Aorta (tissue), 5 donors: ENCODE data around the gene RHOB. TPM values are rescaled to one million over a fixed set of nuclear protein-coding genes. Genes with fewer than 3 reads are reported as not detected.
"Not testable (repeated sequence)": the region's sequence is repeated elsewhere in the genome, so short reads cannot be mapped to it uniquely, and the experiment has no call there.

Experiments
- ATAC-seq: fragments of 200-7000 bp; cut with Tn5 transposase; one replicate; pipeline ENCODE4 v1.9.1; 2022; ENCODE audit warnings: moderate library complexity; ENCODE audit not compliant: low FRiP score
- DNase-seq, 2 donors: peaks; one replicate each; pipeline ENCODE4 v3.0.0-alpha.2; 2020
- H3K27ac ChIP-seq, 2 donors: one replicate each; pipeline ENCODE4 v1.5.1; 2013; ENCODE audit warnings: low read length in 2 of 2, mild to moderate bottlenecking in 2 of 2, moderate library complexity in 2 of 2, control low read depth in 1 of 2, inconsistent platforms in 1 of 2, low read depth in 1 of 2
- H3K27me3 ChIP-seq, 2 donors: one replicate each; pipeline ENCODE4 v1.6.1; 2013; ENCODE audit warnings: control low read depth in 1 of 2, low read length in 1 of 2, mild to moderate bottlenecking in 1 of 2, moderate library complexity in 1 of 2; ENCODE audit not compliant: insufficient read depth in 2 of 2, control insufficient read depth in 1 of 2
- H3K36me3 ChIP-seq, 2 donors: one replicate each; pipeline ENCODE4 v1.6.1; 2013; ENCODE audit warnings: control low read depth in 1 of 2, low read length in 1 of 2, mild to moderate bottlenecking in 1 of 2; ENCODE audit not compliant: insufficient read depth in 2 of 2, control insufficient read depth in 1 of 2
- H3K4me1 ChIP-seq, 2 donors: one replicate each; pipeline ENCODE4 v1.6.1; 2013; ENCODE audit warnings: low read length in 2 of 2, control low read depth in 1 of 2, mild to moderate bottlenecking in 1 of 2, moderate library complexity in 1 of 2; ENCODE audit not compliant: insufficient read depth in 2 of 2, control insufficient read depth in 1 of 2
- H3K4me3 ChIP-seq, 2 donors: one replicate each; pipeline ENCODE4 v1.5.1; 2013; ENCODE audit warnings: low read length in 2 of 2, control low read depth in 1 of 2, mild to moderate bottlenecking in 1 of 2
- H3K9me3 ChIP-seq: one replicate; pipeline ENCODE4 v1.6.1; 2013; ENCODE audit warnings: mild to moderate bottlenecking, low read length; ENCODE audit not compliant: control insufficient read depth
- WGBS, 2 donors: extraction: QIAGEN DNeasy Blood & Tissue Kit; methylation state at CpG; one replicate each; pipeline ENCODE4 v1.1.7; 2013; 5-methylcytosine and 5-hydroxymethylcytosine counted together
- intact Hi-C, 2 donors: fragments of 100-400 bp; cut with DNase I; formaldehyde crosslinking; loops; one replicate each; pipeline versions ENCODE4 v1.14.2 to v1.15.0; 2022
- polyA plus RNA-seq, 2 donors: library from polyadenylated mRNA; stranded (reverse); fragments of 200-250 nt; gene quantifications; one replicate each; pipeline ENCODE4 v1.2.3, GENCODE V29; 2013
- total RNA-seq, 2 donors: library from RNA; stranded (reverse); fragmentation: NEBNext Ultra II Directional; extraction: Animal tissue kit (Norgen Biotek cat#: 25700); gene quantifications; one replicate each; pipeline ENCODE4 v1.2.1, GENCODE V29; 2021
- donor health status: healthy with polysubstance abuse.
- donor health status: Bipolar disorder and iron deficiency.
- donor health status: DM: no; HTN: no; CAD: no.
- donor health status: DM: no; HTN: no; CAD: no.
- donor health status: DM: yes; HTN: yes; CAD: no.

Gene RHOB
- total and polyA plus RNA-seq, 4 donors, result 150 to 1,049 (median 426) TPM

- no peaks in the 10 kb centered on the region for H3K36me3 ChIP-seq
- ATAC-seq, result no peak
- 68 to 85% methylated on average over 5 of the region's 5 CpGs for WGBS, 2 donors
- intact Hi-C loops, result no loop called here
- H3K27me3 ChIP-seq, result no peaks in the 10 kb centered on the region
- H3K4me1 ChIP-seq, result no peaks in the 10 kb centered on the region
- no peaks in the 10 kb centered on the region for H3K9me3 ChIP-seq
- no peak overlapping the region for H3K4me3 ChIP-seq
- peak in 1 of 2 donors; percentile 8 for DNase-seq
- H3K27ac ChIP-seq, result no peak overlapping the region
Measured at GRCh38 chr2:20431772-20432171, 15.1 kb upstream of the RHOB start.

GRCh38 chr2:20432714-20433113 lies 14.2 kb upstream of the RHOB start:
- Histone ChIP-seq H3K27ac (no peak overlapping the region), H3K4me3 (no peak overlapping the region), H3K36me3 (no peaks in the 10 kb centered on the region), H3K9me3 (no peaks in the 10 kb centered on the region), H3K4me1 (no peaks in the 10 kb centered on the region), H3K27me3 (no peaks in the 10 kb centered on the region)
- DNase-seq, result peak in 1 of 2 donors; percentile 37
- ATAC-seq, result no peak
- WGBS, 2 donors, result 82 to 87% methylated on average over 5 of the region's 5 CpGs
- intact Hi-C loops, result no loop called here

GRCh38 chr2:20433249-20433648 lies 13.6 kb upstream of the RHOB start:
- H3K4me1 ChIP-seq, result no peaks in the 10 kb centered on the region
- DNase-seq, result peak in 1 of 2 donors; percentile 4
- WGBS, 2 donors, result 94 to 97% methylated on average over 7 of the region's 7 CpGs
- H3K9me3 ChIP-seq, result no peaks in the 10 kb centered on the region
- no peak overlapping the region for H3K27ac ChIP-seq
- no peak for ATAC-seq
- H3K27me3 ChIP-seq, result no peaks in the 10 kb centered on the region
- intact Hi-C loops, result no loop called here
- H3K4me3 ChIP-seq, result no peak overlapping the region
- no peaks in the 10 kb centered on the region for H3K36me3 ChIP-seq

- intact Hi-C loops, result no loop called here
Measured at GRCh38 chr2:20433946-20434553, 12.8 kb upstream of the RHOB start.

DNA sequence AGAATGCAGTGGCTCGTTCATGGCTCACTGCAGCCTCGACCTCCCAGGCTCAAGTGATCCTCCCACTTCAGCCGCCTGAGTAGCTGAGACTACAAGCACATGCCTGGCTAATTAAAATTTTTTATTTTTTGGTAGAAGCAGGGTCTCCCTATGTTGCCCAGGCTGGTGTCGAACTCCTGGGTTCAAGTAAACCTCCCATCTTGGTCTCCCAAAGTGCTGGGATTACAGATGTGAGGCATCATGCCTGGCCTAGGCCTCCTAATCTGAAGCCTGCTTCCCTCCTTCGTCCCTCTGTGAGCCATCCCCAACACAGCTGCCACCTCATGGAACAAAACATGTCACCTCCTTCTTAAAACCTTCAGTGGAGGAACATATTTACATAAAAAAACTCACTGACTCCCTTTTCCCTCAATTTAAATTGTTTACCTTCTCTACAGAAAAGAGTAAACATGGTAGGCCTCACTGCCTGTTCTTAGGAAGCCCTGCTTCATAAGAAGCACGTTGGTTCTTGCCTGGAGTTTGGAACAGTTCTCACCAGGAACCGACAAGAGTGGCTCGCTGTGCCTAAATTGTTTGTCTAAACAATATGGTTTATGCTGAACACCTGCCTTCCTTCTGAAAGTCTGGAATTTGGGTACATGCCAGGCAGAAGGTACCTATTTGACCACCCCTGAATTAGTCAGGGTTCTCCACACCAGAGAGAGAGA lies 12.1 kb upstream of the RHOB start:
- WGBS, 2 donors, result 94 to 96% methylated on average over 8 of the region's 8 CpGs
- Histone ChIP-seq H3K36me3 (no peaks in the 10 kb centered on the region), H3K9me3 (no peaks in the 10 kb centered on the region), H3K4me1 (peaks cover 0 to 3% of the 10 kb centered on the region in 2 donors), H3K27me3 (no peaks in the 10 kb centered on the region), H3K27ac (no peak overlapping the region), H3K4me3 (no peak overlapping the region)
- intact Hi-C loops, result no loop called here
- DNase-seq (no peak), ATAC-seq (no peak)

More at GRCh38 chr2:20433946-20434553, 12.8 kb upstream of the RHOB start:
- ATAC-seq, result no peak
- Histone ChIP-seq H3K27ac (no peak overlapping the region), H3K4me3 (no peak overlapping the region), H3K27me3 (no peaks in the 10 kb centered on the region), H3K9me3 (no peaks in the 10 kb centered on the region), H3K4me1 (no peaks in the 10 kb centered on the region), H3K36me3 (no peaks in the 10 kb centered on the region)
- DNase-seq, result peak in 1 of 2 donors; percentile 13
- 90 to 96% methylated on average over 4 of the region's 4 CpGs for WGBS, 2 donors

GRCh38 chr2:20435456-20435855 lies 11.4 kb upstream of the RHOB start:
- H3K4me1 ChIP-seq, H3K27ac ChIP-seq, DNase-seq, H3K36me3 ChIP-seq, H3K9me3 ChIP-seq, intact Hi-C loops, H3K4me3 ChIP-seq, ATAC-seq, H3K27me3 ChIP-seq: not testable (repeated sequence)
- 64 to 73% methylated on average over 9 of the region's 9 CpGs for WGBS, 2 donors

- Histone ChIP-seq H3K4me1 (peaks cover 0 to 3% of the 10 kb centered on the region in 2 donors), H3K27me3 (no peaks in the 10 kb centered on the region), H3K36me3 (no peaks in the 10 kb centered on the region), H3K27ac (no peak overlapping the region), H3K4me3 (no peak overlapping the region), H3K9me3 (no peaks in the 10 kb centered on the region)
- intact Hi-C loops, result no loop called here
- DNase-seq, result no peak
- 95 to 96% methylated on average over 7 of the region's 7 CpGs for WGBS, 2 donors
- no peak for ATAC-seq
Measured at GRCh38 chr2:20436716-20437470, 10.0 kb upstream of the RHOB start.

DNA sequence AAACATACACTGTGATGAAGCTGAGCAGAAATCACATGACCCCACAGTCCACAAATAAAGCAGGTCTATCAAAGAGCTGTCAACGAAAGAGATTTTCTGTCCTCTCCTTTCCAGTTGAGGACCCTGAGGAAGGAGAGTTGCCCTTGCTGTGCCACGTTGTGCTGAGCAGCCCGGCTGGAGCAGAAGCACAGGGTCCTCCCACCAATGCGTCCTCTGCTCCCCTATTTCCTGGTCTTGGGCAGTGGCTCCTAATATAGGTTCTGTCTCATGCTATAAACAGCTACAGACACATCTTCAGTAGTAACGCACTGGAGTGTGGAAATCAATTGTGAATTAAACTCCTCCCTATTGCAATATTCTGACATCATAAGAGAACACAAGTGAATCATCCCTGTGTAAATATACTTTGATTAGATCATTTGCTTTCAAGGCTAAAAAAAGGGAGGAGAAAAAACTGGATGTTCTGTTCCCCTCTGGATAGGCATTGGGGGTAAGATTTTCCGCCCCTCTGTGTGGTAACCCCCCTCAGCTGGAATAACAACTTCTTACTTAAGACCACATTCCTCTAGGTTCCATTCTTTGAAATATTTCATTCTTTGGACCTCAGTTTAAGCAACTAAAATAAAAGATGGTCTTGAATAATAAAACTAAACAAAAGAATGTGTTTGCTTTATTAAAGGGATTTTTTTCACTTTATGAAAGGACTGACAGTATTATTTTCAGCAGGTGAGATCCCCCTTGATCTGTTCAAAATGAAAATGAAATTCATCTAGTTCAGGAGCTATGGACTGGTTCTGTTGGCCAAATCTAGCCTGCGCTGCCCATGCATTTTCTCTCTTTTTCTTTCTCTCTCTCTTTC lies 8.3 kb upstream of the RHOB start:
- no peak overlapping the region for H3K4me3 ChIP-seq
- H3K27ac ChIP-seq, result peak overlapping the region; percentile 70 to 91
- WGBS, 2 donors, result 24 to 31% methylated on average over 7 of the region's 7 CpGs

More for the DNA sequence above, 8.3 kb upstream of the RHOB start:
- ATAC-seq (peak; percentile 77), DNase-seq (no peak)
- H3K4me1 ChIP-seq, result peaks cover 0 to 3% of the 10 kb centered on the region in 2 donors
- H3K9me3 ChIP-seq, result no peaks in the 10 kb centered on the region
- intact Hi-C loops, result loop anchor here in 1 of 2 donors (2.0 kb wide), 1 partner anchor 204 kb away; no protein-coding TSS in a partner anchor
- no peaks in the 10 kb centered on the region for H3K27me3 ChIP-seq
- no peaks in the 10 kb centered on the region for H3K36me3 ChIP-seq
